ENCODE data around the gene CASP14.

The CASP14 gene

GRCh38 chr19:15021286-15022007 lies 27.8 kb upstream of the CASP14 start:
- no peak for DNase-seq (ENCODE audit: low read depth)
- H3K4me3 ChIP-seq (replicated peaks; ENCODE audit: low read depth, low read length): no peak overlapping the region
- TF ChIP-seq CTCF (IDR thresholded peaks at IDR 0.05; ENCODE audit: low read length, missing control alignments): no peak

GRCh38 chr19:15022752-15023151 lies 26.5 kb upstream of the CASP14 start:
- TF ChIP-seq CTCF (IDR thresholded peaks at IDR 0.05; ENCODE audit: low read length, missing control alignments): no peak
- no peak overlapping the region for H3K4me3 ChIP-seq (replicated peaks; ENCODE audit: low read depth, low read length)
- DNase-seq (ENCODE audit: low read depth): no peak

- DNase-seq (ENCODE audit: low read depth): no peak
- no peak overlapping the region for H3K4me3 ChIP-seq (replicated peaks; ENCODE audit: low read depth, low read length)
- TF ChIP-seq CTCF (IDR thresholded peaks at IDR 0.05; ENCODE audit: low read length, missing control alignments): no peak
Measured at GRCh38 chr19:15025217-15025616, 24.1 kb upstream of the CASP14 start.

GRCh38 chr19:15028490-15028889 lies 20.8 kb upstream of the CASP14 start:
- no peak overlapping the region for H3K4me3 ChIP-seq (replicated peaks; ENCODE audit: low read depth, low read length)
- TF ChIP-seq CTCF (IDR thresholded peaks at IDR 0.05; ENCODE audit: low read length, missing control alignments): no peak
- no peak for DNase-seq (ENCODE audit: low read depth)

- no peak for DNase-seq (ENCODE audit: low read depth)
Measured at GRCh38 chr19:15031675-15032074, 17.6 kb upstream of the CASP14 start.

GRCh38 chr19:15035795-15036311 lies 13.4 kb upstream of the CASP14 start:
- no peak overlapping the region for H3K4me3 ChIP-seq (replicated peaks; ENCODE audit: low read depth, low read length)
- no peak for TF ChIP-seq CTCF (IDR thresholded peaks at IDR 0.05; ENCODE audit: low read length, missing control alignments)
- no peak for DNase-seq (ENCODE audit: low read depth)

More at GRCh38 chr19:15031675-15032074, 17.6 kb upstream of the CASP14 start:
- TF ChIP-seq CTCF (IDR thresholded peaks at IDR 0.05; ENCODE audit: low read length, missing control alignments): no peak
- H3K4me3 ChIP-seq (replicated peaks; ENCODE audit: low read depth, low read length): no peak overlapping the region

- no peak for TF ChIP-seq CTCF (IDR thresholded peaks at IDR 0.05; ENCODE audit: low read length, missing control alignments)
- DNase-seq (ENCODE audit: low read depth): no peak
- no peak overlapping the region for H3K4me3 ChIP-seq (replicated peaks; ENCODE audit: low read depth, low read length)
Measured at GRCh38 chr19:15037586-15037985, 11.7 kb upstream of the CASP14 start.

Data from fibroblast of pulmonary artery (primary cell).